Ascending aorta (tissue), 2 donors: Measurements from ENCODE around the gene CCDC112. TPM values are rescaled to one million over a fixed set of nuclear protein-coding genes. Genes with fewer than 3 reads are reported as not detected.

Experiments used
- DNase-seq, 2 donors: peaks; one replicate each; pipeline ENCODE4 v3.0.0-alpha.2; 2019; ENCODE audit warnings: low spot score in 2 of 2
- H3K27ac ChIP-seq, 2 donors: fragments of 200-600 bp; sonication (generic); one replicate each; pipeline ENCODE4 v1.5.1; 2016 to 2017; ENCODE audit warnings: mild to moderate bottlenecking in 1 of 2
- H3K27me3 ChIP-seq: fragments of 200-600 bp; sonication (generic); one replicate; pipeline ENCODE4 v1.5.1; 2017
- H3K36me3 ChIP-seq, 2 donors: fragments of 200-600 bp; sonication (generic); one replicate each; pipeline ENCODE4 v1.5.1; 2016
- H3K4me1 ChIP-seq, 2 donors: fragments of 200-600 bp; sonication (generic); one replicate each; pipeline ENCODE4 v1.5.1; 2016 to 2017; ENCODE audit warnings: mild to moderate bottlenecking in 1 of 2
- H3K4me3 ChIP-seq, 2 donors: fragments of 200-600 bp; sonication (generic); one replicate each; pipeline ENCODE4 v1.5.1; 2016 to 2017; ENCODE audit warnings: mild to moderate bottlenecking in 1 of 2
- H3K9me3 ChIP-seq, 2 donors: fragments of 200-600 bp; sonication (generic); one replicate each; pipeline ENCODE4 v1.5.1; 2016
- intact Hi-C: fragments of 100-400 bp; cut with DNase I; formaldehyde crosslinking; loops from one replicate; pipeline ENCODE4 v1.15.1; 2023
- total RNA-seq: library from RNA; depleted of rRNA; stranded (reverse); fragments of >200 nt; gene quantifications from one replicate; pipeline ENCODE4 v1.1.0, GENCODE V29; 2016
- TF ChIP-seq, protein P1 (sequence below), 3 experiments: fragments of 200-600 bp in 2 of 3; fragments of 450-650 bp in 1 of 3; sonication (generic) in 2 of 3; IDR thresholded peaks; one replicate each; pipeline ENCODE4 v1.5.1; 2016 to 2019; ENCODE audit warnings: antibody characterized with exemption in 3 of 3, mild to moderate bottlenecking in 1 of 3, moderate library complexity in 1 of 3

CCDC112 gene
- total RNA-seq, 1 donor from 2014 or later: 10.4 TPM

DNA sequence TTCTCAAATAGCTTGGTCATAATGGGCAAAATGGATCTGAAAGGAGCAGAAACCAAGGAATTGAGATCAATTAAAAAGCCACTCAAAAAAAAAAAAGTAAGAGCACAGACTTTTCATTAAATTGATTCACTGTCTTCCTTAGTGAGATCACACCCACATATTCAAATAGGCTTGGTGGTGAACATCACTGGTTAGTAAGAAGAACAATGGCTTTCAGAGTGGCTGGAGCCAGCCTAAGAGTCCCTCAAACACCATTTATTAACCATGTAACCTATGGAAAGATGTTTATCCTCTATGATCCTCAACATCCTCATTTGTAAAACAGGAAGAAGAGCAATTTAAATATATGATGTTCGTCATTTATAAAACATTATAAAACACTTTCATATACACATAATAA is 12.4 kb downstream of the CCDC112 start:
- Histone ChIP-seq H3K9me3 (no peaks in the 10 kb centered on the region), H3K27me3 (no peaks in the 10 kb centered on the region), H3K4me3 (no peak overlapping the region), H3K27ac (no peak overlapping the region), H3K36me3 (no peaks in the 10 kb centered on the region), H3K4me1 (no peaks in the 10 kb centered on the region)
- intact Hi-C loops: no loop called here
- no peak for DNase-seq
- TF ChIP-seq, protein P1, sequence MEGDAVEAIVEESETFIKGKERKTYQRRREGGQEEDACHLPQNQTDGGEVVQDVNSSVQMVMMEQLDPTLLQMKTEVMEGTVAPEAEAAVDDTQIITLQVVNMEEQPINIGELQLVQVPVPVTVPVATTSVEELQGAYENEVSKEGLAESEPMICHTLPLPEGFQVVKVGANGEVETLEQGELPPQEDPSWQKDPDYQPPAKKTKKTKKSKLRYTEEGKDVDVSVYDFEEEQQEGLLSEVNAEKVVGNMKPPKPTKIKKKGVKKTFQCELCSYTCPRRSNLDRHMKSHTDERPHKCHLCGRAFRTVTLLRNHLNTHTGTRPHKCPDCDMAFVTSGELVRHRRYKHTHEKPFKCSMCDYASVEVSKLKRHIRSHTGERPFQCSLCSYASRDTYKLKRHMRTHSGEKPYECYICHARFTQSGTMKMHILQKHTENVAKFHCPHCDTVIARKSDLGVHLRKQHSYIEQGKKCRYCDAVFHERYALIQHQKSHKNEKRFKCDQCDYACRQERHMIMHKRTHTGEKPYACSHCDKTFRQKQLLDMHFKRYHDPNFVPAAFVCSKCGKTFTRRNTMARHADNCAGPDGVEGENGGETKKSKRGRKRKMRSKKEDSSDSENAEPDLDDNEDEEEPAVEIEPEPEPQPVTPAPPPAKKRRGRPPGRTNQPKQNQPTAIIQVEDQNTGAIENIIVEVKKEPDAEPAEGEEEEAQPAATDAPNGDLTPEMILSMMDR (IDR thresholded peaks at IDR 0.05): no peak

DNA sequence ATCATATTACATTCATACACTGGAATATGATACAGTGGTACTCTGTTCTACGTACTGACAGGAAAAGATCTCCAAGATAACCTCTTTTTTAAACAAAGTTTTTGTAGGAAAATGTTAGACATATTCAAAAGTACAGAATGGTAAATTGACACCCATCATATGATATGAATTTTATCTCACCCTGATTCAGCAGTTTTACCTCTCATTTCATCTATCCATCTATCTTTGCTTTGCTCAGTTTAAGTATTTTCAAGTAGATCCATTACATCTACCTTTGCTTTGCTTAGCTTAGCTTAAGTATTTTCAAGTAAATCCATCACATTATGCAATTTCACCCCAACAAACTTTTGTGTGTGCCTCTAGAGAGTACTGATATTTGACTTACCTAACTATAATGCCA is 14.3 kb downstream of the CCDC112 start:
- H3K36me3 ChIP-seq: no peaks in the 10 kb centered on the region
- H3K4me1 ChIP-seq: no peaks in the 10 kb centered on the region
- H3K27ac ChIP-seq: no peak overlapping the region
- intact Hi-C loops: no loop called here
- TF ChIP-seq, protein P1 (IDR thresholded peaks at IDR 0.05): no peak
- no peaks in the 10 kb centered on the region for H3K27me3 ChIP-seq
- no peak overlapping the region for H3K4me3 ChIP-seq
- no peaks in the 10 kb centered on the region for H3K9me3 ChIP-seq
- no peak for DNase-seq

DNA sequence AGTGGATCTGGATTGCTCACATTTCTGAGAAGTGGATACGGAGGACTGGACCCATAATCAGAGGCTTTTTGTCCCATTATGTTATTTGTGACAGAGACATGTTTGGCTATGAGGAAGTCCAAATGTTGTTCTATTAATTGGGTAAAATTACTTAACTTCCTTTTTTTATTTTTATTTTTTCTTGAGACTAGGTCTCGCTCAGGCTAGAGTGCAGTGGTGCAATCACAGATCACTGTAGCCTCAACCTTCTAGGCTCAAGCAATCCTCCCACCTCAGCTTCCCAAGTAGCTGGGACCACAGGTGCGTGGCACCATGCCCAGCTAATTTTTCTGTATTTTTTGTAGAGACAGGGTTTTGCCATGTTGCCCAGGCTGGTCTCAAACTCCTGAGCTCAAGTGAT is 21.9 kb downstream of the CCDC112 start:
- peaks cover 15 to 18% of the 10 kb centered on the region in 2 donors for H3K36me3 ChIP-seq
- H3K4me3 ChIP-seq: no peak overlapping the region
- H3K4me1 ChIP-seq: no peaks in the 10 kb centered on the region
- intact Hi-C loops: no loop called here
- H3K27me3 ChIP-seq: no peaks in the 10 kb centered on the region
- TF ChIP-seq, protein P1 (IDR thresholded peaks at IDR 0.05): no peak
- H3K27ac ChIP-seq: no peak overlapping the region
- H3K9me3 ChIP-seq: no peaks in the 10 kb centered on the region
- DNase-seq: no peak

DNA sequence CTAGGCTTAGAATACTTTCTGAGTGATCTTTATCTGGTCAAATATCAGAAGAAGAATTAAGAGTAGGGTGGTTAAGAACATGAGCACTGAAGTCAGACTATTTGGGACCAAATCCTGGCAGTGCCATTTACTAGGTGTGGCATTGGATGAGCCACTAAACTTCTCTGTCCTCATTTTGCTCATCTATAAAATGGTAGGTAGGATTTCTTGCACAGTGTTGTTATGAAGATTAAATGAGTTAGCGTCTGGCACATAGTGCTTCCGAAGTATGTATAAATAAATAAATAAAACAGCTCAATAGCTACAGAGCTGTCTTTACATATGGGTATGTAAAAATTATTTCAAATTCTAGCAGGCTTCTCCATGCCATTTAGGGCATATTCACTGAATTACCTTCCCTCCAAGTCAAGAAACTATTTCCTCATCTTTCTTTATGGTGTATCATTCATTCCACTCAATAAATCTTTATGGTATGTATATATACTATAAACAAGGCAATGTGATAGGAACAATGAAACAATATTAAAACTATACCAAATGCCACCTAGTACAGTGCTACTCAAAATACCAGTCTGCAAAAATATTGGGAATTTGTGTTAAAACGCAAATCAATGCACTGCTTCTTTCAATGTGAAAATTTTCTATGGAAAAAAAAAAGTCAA is 24.0 kb downstream of the CCDC112 start:
- TF ChIP-seq, protein P1 (IDR thresholded peaks at IDR 0.05): no peak
- H3K27me3 ChIP-seq: no peaks in the 10 kb centered on the region
- DNase-seq: no peak
- intact Hi-C loops: no loop called here
- peaks cover 15 to 18% of the 10 kb centered on the region in 2 donors for H3K36me3 ChIP-seq
- H3K4me3 ChIP-seq: no peak overlapping the region
- no peaks in the 10 kb centered on the region for H3K4me1 ChIP-seq
- no peak overlapping the region for H3K27ac ChIP-seq
- no peaks in the 10 kb centered on the region for H3K9me3 ChIP-seq

DNA sequence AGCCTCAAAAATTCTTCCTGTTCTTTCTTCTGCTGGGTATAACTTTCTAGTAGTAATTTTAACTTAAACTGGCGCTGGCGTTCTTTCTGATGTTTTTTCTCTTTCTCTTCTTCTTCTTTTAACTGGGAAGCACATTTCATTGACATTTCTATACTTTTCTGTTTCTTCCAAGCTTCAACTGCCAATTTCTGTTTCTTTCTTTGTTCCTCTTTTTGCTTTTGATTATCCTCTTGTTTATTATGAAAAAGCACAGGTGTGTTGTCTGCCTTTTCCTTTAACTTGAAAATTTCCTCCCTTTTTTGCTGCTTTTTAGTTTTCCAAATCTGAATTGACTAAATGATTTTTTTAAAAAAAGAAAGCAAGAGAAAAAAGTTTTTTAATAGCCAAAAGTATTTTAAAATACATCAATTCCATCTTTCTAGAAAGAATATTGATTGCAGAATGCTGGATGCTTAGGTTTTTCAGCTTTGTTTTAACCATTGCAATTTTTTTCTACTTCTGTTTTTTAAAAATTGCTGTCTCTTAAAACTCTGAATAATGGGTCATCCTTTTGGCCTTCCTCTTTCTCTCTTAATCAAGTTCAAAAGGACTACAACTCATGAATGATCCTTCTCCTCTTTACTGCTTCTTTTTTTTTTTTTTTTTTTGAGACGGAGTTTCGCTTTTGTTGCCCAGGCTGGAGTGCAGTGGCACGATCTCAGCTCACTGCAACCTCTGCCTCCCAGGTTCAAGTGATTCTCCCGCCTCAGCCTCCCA is 25.0 kb downstream of the CCDC112 start:
- no peak for DNase-seq
- H3K36me3 ChIP-seq: peaks cover 13 to 18% of the 10 kb centered on the region in 2 donors
- H3K9me3 ChIP-seq: no peaks in the 10 kb centered on the region
- intact Hi-C loops: no loop called here
- TF ChIP-seq, protein P1 (IDR thresholded peaks at IDR 0.05): no peak
- H3K4me1 ChIP-seq: no peaks in the 10 kb centered on the region
- H3K4me3 ChIP-seq: no peak overlapping the region
- no peak overlapping the region for H3K27ac ChIP-seq
- H3K27me3 ChIP-seq: no peaks in the 10 kb centered on the region
